ENCODE measurements around the gene ITM2C. TPM values are rescaled to one million over a fixed set of nuclear protein-coding genes. Genes with fewer than 3 reads are reported as not detected.
A peak's percentile ranks its signal among the peaks of the same experiment; 100 is the strongest.

The ITM2C gene
- total RNA-seq, 2 donors from 2014 or later, result 2,207 to 2,247 TPM

DNA sequence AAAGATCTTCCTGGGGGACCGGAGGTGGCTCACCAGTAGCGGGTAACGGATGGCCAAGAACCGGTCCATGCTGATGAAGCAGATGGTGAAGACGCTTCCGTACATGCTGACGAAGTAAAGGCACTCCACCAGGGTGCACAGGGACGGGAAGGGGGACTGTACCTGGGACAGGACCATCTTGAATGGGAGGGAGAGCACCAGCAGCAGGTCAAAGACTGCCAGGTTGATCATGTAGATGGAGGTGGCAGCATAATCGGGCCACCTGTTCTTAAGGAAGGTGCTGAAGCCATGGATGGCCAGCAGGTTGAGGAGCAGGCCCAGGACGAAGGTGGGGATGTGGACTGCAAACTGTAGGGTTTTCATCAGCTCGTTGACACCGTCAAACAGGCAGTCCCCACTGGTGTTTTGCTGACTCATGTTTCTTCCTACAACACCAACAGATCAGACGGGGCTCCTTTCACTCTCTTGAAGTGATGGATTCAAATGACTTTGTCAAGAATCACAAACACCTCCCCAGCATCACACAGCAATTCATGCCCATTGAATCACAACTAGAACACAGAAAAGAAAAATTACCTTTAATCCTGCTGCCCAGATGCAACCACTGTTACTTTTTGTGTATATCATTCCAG, 45.9 kb downstream of the ITM2C start:
- intact Hi-C loops (cut with DNase I, micrococcal nuclease), result loop anchor here in 1 of 2 donors (10.0 kb wide), 1 partner anchor 66 kb away; no protein-coding TSS in a partner anchor
- peak; percentile 1 to 15 for DNase-seq
- ATAC-seq, result no peak

DNA sequence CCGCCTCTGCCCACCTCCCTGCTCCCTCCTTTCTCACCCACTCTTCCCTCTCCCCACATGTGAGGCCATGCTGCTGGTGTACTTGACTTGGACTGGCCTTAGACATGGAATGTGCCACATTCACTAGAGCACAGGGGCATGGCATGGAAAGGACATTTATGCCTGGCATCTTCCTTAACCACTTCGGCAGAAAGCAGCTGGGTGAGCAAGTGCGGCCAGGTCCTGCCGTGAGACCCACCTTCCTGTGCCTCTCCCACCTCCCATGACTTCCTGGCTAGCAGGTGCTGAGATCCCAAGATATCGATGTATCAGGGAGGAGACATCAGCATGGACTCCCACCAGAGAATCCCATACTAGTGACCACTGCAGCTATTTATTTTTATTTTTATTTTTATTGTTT, 47.3 kb downstream of the ITM2C start:
- ATAC-seq (no peak), DNase-seq (peak; percentile 2 to 19)
- intact Hi-C loops (cut with DNase I, micrococcal nuclease), result loop anchor here in 1 of 2 donors (10.0 kb wide), 1 partner anchor 67 kb away; no protein-coding TSS in a partner anchor

GRCh38 chr2:230912724-230913123, 48.0 kb downstream of the ITM2C start:
- ATAC-seq (no peak), DNase-seq (no peak)
- intact Hi-C loops (cut with DNase I, micrococcal nuclease), result loop anchor here in 1 of 2 donors (10.0 kb wide), 1 partner anchor 68 kb away; no protein-coding TSS in a partner anchor

- peak; percentile 87 for ATAC-seq
- intact Hi-C loops (cut with DNase I, micrococcal nuclease), result loop anchor here in 1 of 2 donors (10.0 kb wide), 1 partner anchor 69 kb away; no protein-coding TSS in a partner anchor
- peak; percentile 57 to 70 for DNase-seq
Observed at GRCh38 chr2:230913406-230914143, 48.8 kb downstream of the ITM2C start.

DNA sequence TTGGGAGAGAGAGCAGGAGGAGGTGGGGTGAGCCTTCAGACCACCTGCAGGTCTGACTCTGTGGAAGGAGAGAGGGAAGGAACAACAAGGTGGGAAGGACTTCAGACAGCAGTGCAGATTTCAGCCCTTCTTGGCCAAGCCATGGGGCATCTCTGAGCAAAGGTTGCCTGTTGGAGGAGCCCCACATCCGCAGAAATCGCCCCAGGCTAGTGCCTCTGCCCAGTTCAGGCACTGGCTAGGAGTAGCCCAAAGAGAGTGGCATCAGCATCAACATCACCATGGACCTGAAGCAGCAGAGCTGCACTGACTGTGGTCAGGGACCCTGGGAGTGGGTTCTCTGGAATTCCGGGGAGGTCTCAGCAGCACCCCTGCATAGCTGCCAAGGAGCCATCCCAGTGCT, 50.1 kb downstream of the ITM2C start:
- peak; percentile 3 to 18 for DNase-seq
- intact Hi-C loops (cut with DNase I, micrococcal nuclease), result loop anchor here in 1 of 2 donors (10.0 kb wide), 1 partner anchor 70 kb away; no protein-coding TSS in a partner anchor
- ATAC-seq, result no peak

GRCh38 chr2:230915319-230915718, 50.6 kb downstream of the ITM2C start:
- DNase-seq (peak in 1 of 2 donors; percentile 2), ATAC-seq (no peak)
- intact Hi-C loops (cut with DNase I, micrococcal nuclease), result loop anchor here in 1 of 2 donors (10.0 kb wide), 1 partner anchor 71 kb away; no protein-coding TSS in a partner anchor

DNA sequence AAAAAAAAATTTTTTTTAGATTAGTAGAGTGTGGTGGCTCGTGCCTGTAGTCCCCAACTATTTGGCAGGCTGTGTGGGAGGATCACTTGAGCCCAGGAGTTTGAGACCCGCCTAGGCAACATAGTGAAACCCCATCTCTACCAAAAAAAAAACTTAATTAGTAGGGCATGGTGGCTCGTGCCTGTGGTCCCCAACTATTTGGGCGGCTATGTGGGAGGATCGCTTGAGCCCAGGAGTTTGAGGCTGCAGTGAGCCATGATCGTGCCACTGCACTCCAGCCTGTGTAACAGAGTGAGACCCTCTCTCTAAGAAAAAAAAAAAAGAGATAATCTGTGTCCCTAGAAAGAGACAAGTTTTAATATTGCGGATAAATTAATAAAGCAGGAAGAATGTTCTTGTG, 51.5 kb downstream of the ITM2C start:
- intact Hi-C loops (cut with DNase I, micrococcal nuclease), result loop anchor here in 1 of 2 donors (10.0 kb wide), 1 partner anchor 71 kb away; no protein-coding TSS in a partner anchor
- ATAC-seq, result no peak
- DNase-seq, result peak; percentile 0 to 2

- intact Hi-C loops (cut with DNase I, micrococcal nuclease), result loop anchor here in 1 of 2 donors (10.0 kb wide), 1 partner anchor 74 kb away; no protein-coding TSS in a partner anchor
- ATAC-seq (no peak), DNase-seq (no peak)
Observed at GRCh38 chr2:230919240-230919639, 54.5 kb downstream of the ITM2C start.

- no peak for DNase-seq
- intact Hi-C loops (cut with DNase I, micrococcal nuclease), result loop anchor here in 1 of 2 donors (10.0 kb wide), 1 partner anchor 75 kb away; no protein-coding TSS in a partner anchor
- no peak for ATAC-seq
Observed at GRCh38 chr2:230919681-230920080, 54.9 kb downstream of the ITM2C start.

DNA sequence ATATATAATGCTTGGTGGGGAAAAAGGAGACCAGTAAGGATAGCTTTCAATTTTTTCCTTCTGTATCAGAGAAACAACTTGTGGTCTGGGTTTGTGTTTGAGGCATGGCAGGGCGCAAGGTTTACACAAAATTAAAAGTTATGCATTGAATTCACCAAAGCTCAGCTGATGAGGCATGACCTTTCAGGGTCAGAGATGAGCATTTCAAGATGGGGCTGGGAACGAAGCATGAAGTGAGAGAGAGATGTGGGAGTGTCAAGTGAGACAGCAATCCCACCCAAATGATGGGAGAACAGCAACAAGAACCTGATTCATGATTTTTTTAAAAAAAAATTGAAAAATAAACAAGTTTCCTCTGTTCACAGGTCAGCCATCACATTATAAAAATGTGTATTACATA, 55.4 kb downstream of the ITM2C start:
- intact Hi-C loops (cut with DNase I, micrococcal nuclease), result no loop called here
- DNase-seq, result no peak
- ATAC-seq, result no peak

DNA sequence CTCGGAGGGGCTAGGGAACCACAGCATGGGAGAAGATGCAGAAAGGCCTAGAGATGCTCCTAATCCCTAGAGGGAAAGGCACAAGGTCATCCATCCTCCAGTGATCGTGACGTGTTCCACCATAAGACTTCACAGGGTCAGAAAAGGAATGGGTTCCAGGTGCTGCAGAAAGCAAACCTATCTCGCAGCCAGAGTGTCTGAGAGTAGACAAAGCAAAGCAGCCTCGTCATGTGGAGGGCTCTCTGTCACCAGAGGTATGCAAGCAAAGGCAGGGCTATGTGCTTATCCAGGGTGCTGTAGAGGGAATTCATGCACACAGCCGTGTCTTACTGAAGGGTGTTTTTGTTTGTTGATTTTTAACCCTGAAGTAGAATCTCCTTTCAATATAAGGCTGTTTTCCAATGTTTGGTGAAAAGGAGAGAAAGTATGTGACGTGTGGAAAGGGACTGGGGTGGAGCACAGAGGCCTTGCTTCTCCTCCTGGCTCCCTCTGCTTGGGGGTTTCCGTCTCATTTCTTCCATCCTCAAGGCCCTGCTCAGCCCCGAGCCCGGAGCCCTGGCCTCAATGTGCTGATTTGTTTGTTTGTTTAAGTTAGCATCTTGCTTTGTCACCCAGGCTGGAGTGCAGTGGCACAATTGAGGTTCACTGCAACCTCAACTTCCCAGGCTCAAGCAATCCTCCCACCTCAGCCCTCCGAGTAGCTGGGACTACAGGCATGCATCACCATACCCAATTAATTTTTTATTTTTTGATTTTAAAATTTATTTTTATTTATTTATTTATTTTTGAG, 57.3 kb downstream of the ITM2C start:
- intact Hi-C loops (cut with DNase I, micrococcal nuclease), result no loop called here
- DNase-seq, result no peak
- ATAC-seq, result no peak

DNA sequence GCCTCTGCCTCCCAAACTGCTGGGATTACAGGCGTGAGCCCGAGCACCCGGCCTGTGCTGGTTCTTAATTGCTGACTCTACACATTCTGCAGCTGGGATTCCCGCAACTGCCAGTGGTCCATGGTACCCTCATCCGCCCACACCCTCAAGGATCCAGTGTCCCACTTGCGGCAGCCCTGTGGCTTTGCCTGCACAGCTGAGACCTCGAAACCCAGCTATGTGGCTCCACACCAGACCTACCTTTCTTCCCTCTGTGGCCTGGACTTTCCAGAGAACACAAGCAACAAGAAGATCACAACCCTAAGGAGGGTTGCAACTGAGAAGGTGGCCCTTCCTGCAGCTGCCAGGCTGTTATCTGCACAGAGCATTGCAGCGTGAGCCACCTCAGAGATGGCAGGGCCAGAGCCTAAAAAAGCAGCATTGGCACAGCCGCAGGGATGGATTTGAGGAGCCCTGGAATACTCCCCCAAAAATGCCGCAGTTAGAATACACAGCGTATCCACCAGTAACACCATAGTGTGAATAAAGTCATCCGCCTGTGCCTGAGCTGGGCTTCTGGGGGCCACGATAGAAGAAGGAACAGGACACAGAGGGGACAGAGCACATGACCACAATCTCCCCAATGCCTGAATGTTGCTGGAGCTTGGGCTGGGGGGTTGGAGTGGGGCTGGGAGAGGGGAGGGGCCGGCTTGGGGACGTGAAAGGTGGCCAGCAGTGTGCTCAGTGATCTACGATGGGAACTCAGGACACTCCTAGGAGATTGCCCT, 58.4 kb downstream of the ITM2C start:
- DNase-seq (no peak), ATAC-seq (no peak)
- intact Hi-C loops (cut with DNase I, micrococcal nuclease), result no loop called here

GRCh38 chr2:230924092-230924469, 59.3 kb downstream of the ITM2C start:
- ATAC-seq (peak; percentile 37), DNase-seq (no peak)
- intact Hi-C loops (cut with DNase I, micrococcal nuclease), result no loop called here

DNA sequence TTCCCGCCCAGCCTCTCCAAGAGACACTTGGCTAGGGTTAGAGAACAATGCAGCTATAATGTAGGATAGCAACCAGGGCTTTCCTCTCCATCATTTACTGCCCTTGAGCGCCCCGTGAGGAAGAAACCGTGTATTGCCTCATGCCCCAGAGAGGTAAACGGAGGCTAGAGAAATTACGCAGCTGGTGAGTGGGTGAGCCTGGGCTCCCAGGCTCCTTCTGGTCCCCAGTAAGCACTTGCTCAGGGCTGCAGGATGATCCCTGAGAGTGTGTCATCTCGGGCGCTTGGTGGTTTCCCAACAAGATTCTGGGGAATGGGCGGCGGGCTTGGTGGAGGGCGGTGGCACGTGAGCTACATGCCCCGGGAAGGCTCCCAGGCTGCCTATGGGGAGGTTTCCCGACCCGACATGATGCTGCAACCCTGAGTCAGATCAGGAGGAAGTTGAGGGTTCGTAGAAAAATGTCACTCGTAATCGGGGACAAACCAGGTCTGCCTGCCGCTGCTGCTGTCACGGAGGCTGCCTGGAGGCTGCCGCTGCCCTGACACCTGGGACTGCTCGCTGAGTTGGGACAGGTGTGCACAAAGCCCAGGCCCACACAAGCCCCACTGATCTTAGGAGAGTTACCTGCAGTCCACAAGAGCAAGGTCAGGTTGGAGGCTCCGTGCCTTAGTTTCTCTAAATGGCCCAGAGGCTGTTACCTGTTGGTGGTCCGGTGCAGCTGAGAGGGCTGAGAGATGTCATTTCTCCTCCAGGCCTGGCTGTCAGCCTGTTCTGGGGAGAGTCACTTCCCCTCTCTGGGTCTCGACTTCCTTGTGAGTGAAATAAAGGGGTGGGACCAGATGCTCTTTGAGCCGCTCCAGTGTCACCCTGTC, 60.0 kb downstream of the ITM2C start, which contains the start of gene GPR55:
Gene GPR55 (minus strand): TSS at position 773 of the 872 bp plus-strand sequence. CDS start 14,280 bp downstream, outside the sequence.
- DNase-seq, result peak in 1 of 2 donors; percentile 40
- peak; percentile 62 for ATAC-seq

GRCh38 chr2:230925443-230925878, 60.7 kb downstream of the ITM2C start:
- ATAC-seq, result no peak
- no peak for DNase-seq
- intact Hi-C loops (cut with DNase I, micrococcal nuclease), result no loop called here

More for the DNA sequence above, 60.0 kb downstream of the ITM2C start, which contains the start of gene GPR55:
- intact Hi-C loops (cut with DNase I, micrococcal nuclease), result no loop called here

DNA sequence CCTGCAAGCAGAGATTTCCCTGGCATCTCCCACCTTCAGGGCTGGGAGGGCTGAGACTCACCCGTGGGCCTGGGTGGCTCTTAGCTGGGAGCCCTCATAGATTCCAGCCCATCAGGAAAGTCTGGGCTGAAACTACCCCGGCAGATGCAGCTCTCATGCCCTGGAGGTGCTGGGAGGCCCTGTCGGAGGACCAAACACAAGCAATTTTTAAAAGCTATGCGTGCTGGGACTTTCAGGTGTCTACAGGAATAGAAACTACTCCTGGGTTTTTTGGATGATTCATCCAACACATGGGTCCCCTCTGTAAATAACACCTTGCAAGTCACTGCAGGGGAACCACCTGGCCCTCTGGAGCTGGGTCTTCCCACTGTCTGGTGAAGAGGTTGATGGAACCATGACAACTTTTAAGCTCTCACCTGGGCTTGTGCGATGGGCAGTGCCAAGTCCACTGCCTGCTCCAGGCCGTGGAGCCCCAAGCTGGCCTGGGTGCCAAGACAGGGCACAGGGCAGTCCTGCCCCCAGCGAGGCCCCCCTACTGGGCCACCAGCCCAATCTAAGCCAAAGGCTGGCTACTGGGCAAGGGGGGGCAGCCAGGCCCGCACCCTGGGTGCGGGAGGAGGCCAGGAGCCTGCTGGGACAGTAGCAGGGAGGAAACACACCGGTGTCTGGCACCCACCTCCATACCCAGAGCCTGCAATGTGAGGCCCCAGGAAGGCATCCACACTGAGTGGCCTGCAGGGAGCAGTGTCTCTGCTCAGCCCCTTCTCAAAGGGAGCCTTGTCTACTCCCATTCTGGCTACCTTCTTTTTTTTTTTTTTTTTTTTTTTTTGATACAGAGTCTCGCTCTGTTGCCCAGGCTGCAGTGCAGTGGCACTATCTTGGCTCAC, 61.4 kb downstream of the ITM2C start:
- peak; percentile 43 for ATAC-seq
- intact Hi-C loops (cut with DNase I, micrococcal nuclease), result no loop called here
- no peak for DNase-seq

Measured in left colon (tissue), 2 donors.